Nephron progenitor cell (in vitro differentiated cells): Measurements from ENCODE around the gene POTEB.
"Not testable (repeated sequence)": the region's sequence is repeated elsewhere in the genome, so short reads cannot be mapped to it uniquely, and the experiment has no call there.

Experiments used
- DNase-seq: peaks from one replicate; pipeline ENCODE4 v3.0.0; 2021
- H3K27ac Mint-ChIP-seq: 2 replicates; pipeline ENCODE4 v1.8.0; 2021; ENCODE audit warnings: mild to moderate bottlenecking, moderate library complexity, mixed read lengths
- H3K27me3 Mint-ChIP-seq: 2 replicates; pipeline ENCODE4 v1.8.0; 2021; ENCODE audit warnings: mild to moderate bottlenecking, low read depth, mixed read lengths; ENCODE audit not compliant: poor library complexity
- H3K36me3 Mint-ChIP-seq: 2 replicates; pipeline ENCODE4 v1.8.0; 2021; ENCODE audit warnings: low read depth, mixed read lengths
- H3K4me1 Mint-ChIP-seq: 2 replicates; pipeline ENCODE4 v1.8.0; 2021; ENCODE audit warnings: mixed read lengths
- H3K4me3 Mint-ChIP-seq: 2 replicates; pipeline ENCODE4 v1.8.0; 2021; ENCODE audit warnings: mild to moderate bottlenecking, moderate library complexity, mixed read lengths
- H3K9me3 Mint-ChIP-seq: 2 replicates; pipeline ENCODE4 v1.8.0; 2021; ENCODE audit warnings: mild to moderate bottlenecking, moderate library complexity, mixed read lengths

Gene POTEB

GRCh38 chr15:21877635-21878034 lies at the start of gene POTEB:
TSS of gene POTEB (minus strand) at chr15:21877735. CDS start at chr15:21877246, 489 bp downstream.
- not testable (repeated sequence) for H3K9me3 Mint-ChIP-seq, H3K27me3 Mint-ChIP-seq, H3K4me1 Mint-ChIP-seq, H3K27ac Mint-ChIP-seq, H3K4me3 Mint-ChIP-seq, DNase-seq, H3K36me3 Mint-ChIP-seq

DNA sequence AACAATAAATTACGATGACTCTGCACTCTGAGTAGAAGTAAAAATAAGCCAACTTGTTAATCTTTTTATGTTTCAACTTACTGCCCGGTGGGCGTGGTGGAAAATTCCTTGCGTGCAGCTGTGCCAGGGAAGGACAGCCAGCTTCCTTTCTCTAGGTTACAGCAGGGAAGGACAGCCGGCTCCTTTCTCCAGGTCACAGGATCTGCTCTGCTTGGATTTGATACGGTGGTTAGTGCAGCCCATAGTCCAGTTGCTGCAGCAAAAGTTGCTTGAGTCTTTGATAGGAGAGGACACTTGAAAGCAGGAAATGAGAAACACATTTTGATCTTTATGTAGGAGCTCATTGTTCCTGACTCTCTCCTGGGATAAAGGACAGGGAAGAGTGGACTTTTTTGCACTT lies 13.4 kb upstream of the POTEB start:
- not testable (repeated sequence) for H3K27me3 Mint-ChIP-seq, H3K4me1 Mint-ChIP-seq, H3K36me3 Mint-ChIP-seq, H3K27ac Mint-ChIP-seq, H3K4me3 Mint-ChIP-seq, H3K9me3 Mint-ChIP-seq, DNase-seq

DNA sequence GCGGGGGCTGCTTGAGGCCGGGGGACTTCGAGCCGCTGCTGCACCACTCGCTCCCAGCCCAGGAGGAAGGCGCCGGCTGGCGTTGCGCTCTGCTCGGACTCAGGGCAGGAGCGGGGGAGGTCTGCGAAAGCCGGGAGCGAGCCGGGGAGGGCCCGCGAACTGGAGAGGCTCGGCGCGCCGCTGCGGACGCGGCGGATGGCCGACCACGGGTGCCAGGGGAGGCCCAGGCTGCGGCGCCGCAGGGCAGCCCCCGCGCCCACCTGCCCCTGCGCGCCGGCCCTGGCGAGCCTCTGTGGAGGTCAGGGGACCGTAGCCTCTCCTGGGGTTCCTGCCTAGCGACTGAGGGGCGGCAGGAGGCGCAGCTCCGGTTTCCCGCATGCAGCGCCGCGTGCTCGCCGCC lies 12.0 kb upstream of the POTEB start:
- H3K9me3 Mint-ChIP-seq, H3K27me3 Mint-ChIP-seq, H3K4me1 Mint-ChIP-seq, H3K36me3 Mint-ChIP-seq, H3K27ac Mint-ChIP-seq, DNase-seq, H3K4me3 Mint-ChIP-seq: not testable (repeated sequence)

GRCh38 chr15:21838831-21839230 lies 38.7 kb downstream of the POTEB start:
- H3K36me3 Mint-ChIP-seq, H3K27me3 Mint-ChIP-seq, H3K27ac Mint-ChIP-seq, DNase-seq, H3K9me3 Mint-ChIP-seq, H3K4me1 Mint-ChIP-seq, H3K4me3 Mint-ChIP-seq: not testable (repeated sequence)
